ENCODE measurements around the gene RNPS1. TPM values are rescaled to one million over a fixed set of nuclear protein-coding genes. Genes with fewer than 3 reads are reported as not detected.

RNPS1 gene
- total and polyA plus RNA-seq, 2 of the 4 experiments (the other 2 are of a cell fraction), result 57.5 to 192 TPM

DNA sequence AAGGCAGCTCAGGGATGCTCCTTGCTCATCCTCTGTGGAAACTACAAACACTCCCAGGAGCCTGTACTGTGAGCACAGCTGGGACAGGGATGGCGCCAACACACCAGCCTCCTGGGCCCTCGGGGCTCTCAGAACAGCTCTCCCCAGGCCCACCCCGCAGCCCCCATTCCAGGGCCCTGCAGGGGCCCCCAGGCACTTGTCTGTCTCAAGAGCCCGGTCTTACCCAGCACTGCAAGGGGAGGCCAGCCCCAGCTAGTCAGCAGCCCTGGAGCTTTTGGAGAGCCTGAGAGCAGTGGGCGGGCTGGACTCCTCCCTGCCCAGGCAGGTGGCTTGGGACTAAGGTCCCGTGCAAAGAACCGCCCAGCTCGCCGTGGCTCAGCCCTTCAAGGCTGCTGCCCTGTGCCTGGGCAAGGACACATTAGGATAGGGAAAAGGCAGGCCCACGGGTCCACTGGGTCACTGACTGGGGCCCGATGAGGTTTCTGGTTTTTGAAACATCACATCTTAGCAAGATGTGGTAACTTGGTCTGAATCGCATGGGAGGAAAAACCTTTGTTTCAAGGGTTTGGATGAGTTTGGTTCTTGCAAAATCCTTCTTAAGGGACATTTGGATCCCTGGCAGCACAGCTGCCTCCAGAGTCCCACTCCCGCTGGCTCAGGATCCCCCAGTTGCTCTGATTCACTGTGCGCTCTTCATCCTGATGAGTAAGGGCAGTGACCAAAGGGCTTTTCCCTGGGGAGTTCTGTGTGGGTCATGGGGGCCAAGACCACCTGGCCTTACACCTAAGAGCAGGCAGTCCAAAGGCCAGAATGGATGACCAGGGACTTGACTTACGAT is 28.9 kb downstream of the RNPS1 start (continued):
- TF ChIP-seq CEBPB (IDR thresholded peaks at IDR 0.05; ENCODE audit: low read depth, low read length) (no peak), NFE2L2 (IDR thresholded peaks at IDR 0.05; ENCODE audit: low read depth, low read length) (no peak)

GRCh38 chr16:2238150-2238837 is 29.6 kb downstream of the RNPS1 start:
- H3K36me3 ChIP-seq (ENCODE audit: control insufficient read depth, insufficient read depth, low read length), result peaks cover 36% of the 10 kb centered on the region
- TF ChIP-seq RAD21 (IDR thresholded peaks at IDR 0.05; ENCODE audit: low read length), result no peak
- no peak for TF ChIP-seq MXI1 (IDR thresholded peaks at IDR 0.05; ENCODE audit: borderline replicate concordance, low read depth, low read length)
- no peak for TF ChIP-seq RFX5 (IDR thresholded peaks at IDR 0.05; ENCODE audit: low read depth, low read length)
- TF ChIP-seq FOS (IDR thresholded peaks at IDR 0.05; ENCODE audit: low read depth, low read length), result no peak
- TF ChIP-seq CEBPB (IDR thresholded peaks at IDR 0.05; ENCODE audit: low read depth, low read length), result no peak
- TF ChIP-seq BHLHE40 (IDR thresholded peaks at IDR 0.05; ENCODE audit: low read depth, low read length), result no peak
- dilution Hi-C loops (cut with HindIII; ENCODE audit: low sequenced_read_pairs, unreplicated experiment), result no loop called here
- H3K56ac ChIP-seq (ENCODE audit: extremely low read depth, insufficient read depth, low read length), result no peak overlapping the region
- no peak overlapping the region for H4K91ac ChIP-seq (ENCODE audit: insufficient read depth, low read depth, low read length)
- no peak overlapping the region for H3K23ac ChIP-seq (ENCODE audit: low read depth, low read length)
- ChIA-PET CTCF (interaction anchor here (1.1 kb wide), 1 partner anchor 13 kb away, joined by 3 read pairs; the partner anchor contains the start of gene ECI1), POLR2A (ENCODE audit: unreplicated experiment) (interaction anchor here (0.6 kb wide), 1 partner anchor 13 kb away, joined by 10 read pairs; no protein-coding TSS in a partner anchor)
- no peak overlapping the region for H3K9ac ChIP-seq (ENCODE audit: low read depth, low read length)
- BruUV-seq (replicated peaks), result no TSS peak
- ATAC-seq (ENCODE audit: low read depth), result no peak
- no peak overlapping the region for H2BK20ac ChIP-seq (ENCODE audit: low read depth, low read length)
- no peaks in the 10 kb centered on the region for H3K79me1 ChIP-seq (ENCODE audit: low read depth in 1 of 2, low read length in 2 of 2)
- no peak overlapping the region for H2AK9ac ChIP-seq (replicated peaks; ENCODE audit: low read depth, low read length, poor library complexity)
- 59% methylated on average over 11 of the region's 18 CpGs; no CpG with 5 or more reads in 1 of the 2 experiments for WGBS, 2 experiments (ENCODE audit: extremely low coverage in 2 of 2, insufficient read length in 1 of 2)
- H4K20me1 ChIP-seq (ENCODE audit: insufficient read depth, low read length), result peaks cover 14% of the 10 kb centered on the region
- no peak overlapping the region for H3K4ac ChIP-seq (ENCODE audit: low read depth, low read length)
- no peak overlapping the region for H2AFZ ChIP-seq (replicated peaks; ENCODE audit: low read length, poor library complexity)
- H4K8ac ChIP-seq (ENCODE audit: low read depth in 2 of 2, low read length in 2 of 2), result no peak overlapping the region
- DNase-seq, result no peak
- no peak overlapping the region for H3K4me2 ChIP-seq (ENCODE audit: low read depth, low read length)
- H2BK120ac ChIP-seq (ENCODE audit: low read depth, low read length), result no peak overlapping the region
- no peak overlapping the region for H2AK5ac ChIP-seq (ENCODE audit: low read depth, low read length)
- H2BK15ac ChIP-seq (ENCODE audit: low read depth, low read length), result no peak overlapping the region
- no peak overlapping the region for H4K5ac ChIP-seq (ENCODE audit: low read depth, low read length)
- intact Hi-C loops (cut with micrococcal nuclease), result no loop called here
- peaks cover 5% of the 10 kb centered on the region; the same call in 1 of the 2 replicates for H3K4me1 ChIP-seq (ENCODE audit: control insufficient read depth, insufficient read depth, low read length)
- H3K14ac ChIP-seq (replicated peaks; ENCODE audit: low read depth, low read length), result no peak overlapping the region
- no peak overlapping the region for H2BK5ac ChIP-seq (ENCODE audit: low read depth, low read length, poor library complexity, severe bottlenecking)
- no peak overlapping the region for H3K4me3 ChIP-seq (ENCODE audit: insufficient read depth, low read depth, low read length)
- no peaks in the 10 kb centered on the region for H3K9me3 ChIP-seq (ENCODE audit: control insufficient read depth, insufficient read depth, low read length)
- no peak overlapping the region for H3K27ac ChIP-seq (ENCODE audit: insufficient read depth, low read length)
- H3K9me1 ChIP-seq (ENCODE audit: insufficient read depth, low read length), result no peaks in the 10 kb centered on the region
- H3K18ac ChIP-seq (ENCODE audit: low read depth, low read length), result no peak overlapping the region
- H3K27me3 ChIP-seq (ENCODE audit: control insufficient read depth, insufficient read depth, low read length), result peaks cover 9% of the 10 kb centered on the region
- in situ Hi-C loops (cut with MboI; ENCODE audit: low sequenced_read_pairs), result no loop called here

Data from IMR-90 (cell line).